HepG2 (cell line): ENCODE results near the gene CALU. TPM values are rescaled to one million over a fixed set of nuclear protein-coding genes. Genes with fewer than 3 reads are reported as not detected.

ENCODE experiments used
- ATAC-seq: fragments of 200-7000 bp; cut with Tn5 transposase; 3 replicates; pipeline ENCODE4 v1.9.1; 2020; ENCODE audit warnings: mild to moderate bottlenecking, moderate library complexity
- BruUV-seq: library from RNA; stranded (reverse); fragments of 400-500 nt; replicated peaks from 2 replicates; lab custom pipeline; 2021; lab: Mats Ljungman, UMichigan
- CTCF ChIA-PET: fragments of 300-600 bp; formaldehyde crosslinking; extraction: SDS; loops from one replicate; lab custom pipeline; 2021; ENCODE audit warnings: low total read pairs, inconsistent platforms, low intra/inter-chr PET ratio; lab: Yijun Ruan, JAX
- POLR2A ChIA-PET: fragments of 350-600 bp; sonication (Branson Sonifier 250); formaldehyde crosslinking; loops from one replicate; lab custom pipeline; 2020; ENCODE audit warnings: antibody characterized with exemption, inconsistent platforms; lab: Yijun Ruan, JAX
- DNase-seq: peaks from one replicate; pipeline ENCODE4 v3.0.0-alpha.2; 2015; ENCODE audit warnings: low spot score
- FAIRE-seq: peaks from 3 replicates; lab custom pipeline; 2011; peaks lifted over from hg19 to GRCh38; lab: Jason Lieb, UNC
- H2AFZ ChIP-seq: one replicate; pipeline ENCODE4 v1.6.1; 2011; ENCODE audit warnings: low read length, inconsistent platforms
- H3K27ac ChIP-seq: fragments of 300-600 bp; 3 replicates; pipeline ENCODE4 v1.8.0; 2011; ENCODE audit warnings: mixed run types, mild to moderate bottlenecking, mixed read lengths, low read length, inconsistent platforms; ENCODE audit not compliant: insufficient read depth; ENCODE audit errors: extremely low read length
- H3K27me3 ChIP-seq, 2 experiments: fragments of 200-600 bp in 1 of 2; 2 replicates in 1 of 2; 3 replicates in 1 of 2; pipeline versions ENCODE4 v1.6.0 to v1.8.0; 2011; ENCODE audit warnings: low read length in 2 of 2, mild to moderate bottlenecking in 2 of 2, moderate library complexity in 2 of 2, inconsistent platforms in 1 of 2; ENCODE audit not compliant: insufficient read depth in 2 of 2, control insufficient read depth in 1 of 2
- H3K36me3 ChIP-seq, 2 experiments: fragments of 200-600 bp in 1 of 2; replicated peaks in 1 of 2; 2 replicates in 1 of 2; 3 replicates in 1 of 2; pipeline versions ENCODE4 v1.5.1 to v1.8.0; 2011; ENCODE audit warnings: low read length in 2 of 2, inconsistent platforms in 1 of 2; ENCODE audit not compliant: insufficient read depth in 2 of 2, control insufficient read depth in 1 of 2
- H3K4me1 ChIP-seq: 2 replicates; pipeline ENCODE4 v1.5.1; 2012; ENCODE audit warnings: low read length, inconsistent platforms; ENCODE audit not compliant: insufficient read depth
- H3K4me2 ChIP-seq: 2 replicates; pipeline ENCODE4 v1.6.0; 2011; ENCODE audit warnings: low read depth, low read length, inconsistent platforms
- H3K4me3 ChIP-seq, 3 experiments: fragments of 200-600 bp in 1 of 3; sonication (generic), shearing (Covaris generic) in 1 of 3; replicated peaks in 1 of 3; 2 replicates each; pipeline ENCODE4 v1.5.1; 2011 to 2016; ENCODE audit warnings: low read length in 3 of 3, inconsistent platforms in 2 of 3, low read depth in 2 of 3, mild to moderate bottlenecking in 2 of 3, control low read depth in 1 of 3, mixed read lengths in 1 of 3; ENCODE audit not compliant: insufficient read depth in 1 of 3
- H3K79me2 ChIP-seq: one replicate; pipeline ENCODE4 v1.6.1; 2011; ENCODE audit warnings: low read length, inconsistent platforms; ENCODE audit not compliant: insufficient read depth
- H3K9ac ChIP-seq: 2 replicates; pipeline ENCODE4 v1.6.0; 2011; ENCODE audit warnings: mild to moderate bottlenecking, low read depth, low read length, inconsistent platforms; ENCODE audit not compliant: insufficient read depth
- H3K9me3 ChIP-seq: 2 replicates; pipeline ENCODE4 v1.5.1; 2012; ENCODE audit warnings: mild to moderate bottlenecking, low read length
- H4K20me1 ChIP-seq: 2 replicates; pipeline ENCODE4 v1.6.0; 2011; ENCODE audit warnings: inconsistent platforms, mild to moderate bottlenecking, low read length, moderate library complexity; ENCODE audit not compliant: insufficient read depth
- ADNP ChIP-seq: sonication (generic); formaldehyde crosslinking; IDR thresholded peaks from 2 replicates; pipeline ENCODE4 v1.4.0; 2020; ENCODE audit warnings: missing genetic modification reagents
- CBX1 ChIP-seq: IDR thresholded peaks from one replicate; pipeline ENCODE4 v1.6.1; 2016; ENCODE audit warnings: antibody characterized with exemption, low read depth
- HMG20B ChIP-seq: conservative IDR thresholded peaks from 2 replicates; pipeline ENCODE4 v1.6.1; 2016; ENCODE audit warnings: missing genetic modification reagents, missing compliant biosample characterization
- MAFF ChIP-seq: IDR thresholded peaks from 2 replicates; pipeline ENCODE4 v1.6.1; 2011; ENCODE audit warnings: low read depth, low read length, improper control_type of control experiment
- MAFK ChIP-seq, 2 experiments: IDR thresholded peaks in 1 of 2; conservative IDR thresholded peaks in 1 of 2; 2 replicates each; pipeline ENCODE4 v1.6.1; 2011; ENCODE audit warnings: improper control_type of control experiment in 2 of 2, low read length in 2 of 2
- NCOR1 ChIP-seq: fragments of 200-600 bp; sonication (generic); IDR thresholded peaks from 2 replicates; pipeline ENCODE4 v1.7.0; 2017; ENCODE audit warnings: antibody characterized with exemption, low read length, borderline replicate concordance
- NKX3-1 ChIP-seq: sonication (generic); formaldehyde crosslinking; IDR thresholded peaks from 2 replicates; pipeline ENCODE4 v1.5.0; 2020; ENCODE audit warnings: missing genetic modification reagents
- POLR2AphosphoS2 ChIP-seq: IDR thresholded peaks from 2 replicates; pipeline ENCODE4 v1.6.1; 2011; ENCODE audit warnings: low read depth, low read length, improper control_type of control experiment
- YY1 ChIP-seq: IDR thresholded peaks from 2 replicates; pipeline ENCODE4 v1.6.1; 2011; ENCODE audit warnings: low read length, low read depth, moderate library complexity, mild to moderate bottlenecking; ENCODE audit not compliant: insufficient read depth, insufficient replicate concordance
- ZNF232 ChIP-seq: sonication (generic); formaldehyde crosslinking; IDR thresholded peaks from 2 replicates; pipeline ENCODE4 v1.4.0; 2020; ENCODE audit warnings: missing genetic modification reagents, borderline replicate concordance
- ZNF589 ChIP-seq: sonication (generic); formaldehyde crosslinking; conservative IDR thresholded peaks from 2 replicates; pipeline ENCODE4 v1.8.0; 2022; ENCODE audit warnings: mild to moderate bottlenecking, moderate library complexity, missing genetic modification reagents
- WGBS: methylation state at CpG from one replicate; pipeline ENCODE4 v1.1.6; 2017; ENCODE audit warnings: low lambda C conversion rate; 5-methylcytosine and 5-hydroxymethylcytosine counted together
- in situ Hi-C: cut with HindIII; loops from 2 replicates; pipeline ENCODE4 v1.10.0; 2017; ENCODE audit warnings: low pct_unique_long_range_greater_than_20kb; ENCODE audit not compliant: extremely low pct_ligation_motif_present
- intact Hi-C: fragments of 100-400 bp; cut with micrococcal nuclease; formaldehyde crosslinking; loops from one replicate; pipeline ENCODE4 v1.10.0; 2022; ENCODE audit not compliant: unreplicated experiment
- polyA plus RNA-seq, 8 experiments: library from polyadenylated mRNA; depleted of rRNA in 3 of 8; stranded (reverse) in 7 of 8; unstranded in 1 of 8; fragments of >200 nt; fragmentation: Illumina TruSeq in 4 of 8; extraction: Trizol in 4 of 8; gene quantifications; 2 replicates each; pipeline versions ENCODE4 v1.2.1 to v1.2.3, GENCODE V29; 2011 to 2016; ENCODE audit warnings: low read depth in 4 of 8, missing spikeins in 1 of 8, mixed read lengths in 1 of 8; ENCODE audit not compliant: insufficient read depth in 1 of 8
- total RNA-seq, 5 experiments: library from RNA; depleted of rRNA; stranded (reverse); fragments of >200 nt; fragmentation: Illumina TruSeq; extraction: Trizol; gene quantifications; 2 replicates each; pipeline ENCODE4 v1.2.3, GENCODE V29; 2016; ENCODE audit warnings: low read depth in 1 of 5

Gene CALU
- total and polyA plus RNA-seq, 2 of the 13 experiments (the other 11 are each of a cell fraction or from before 2014, with no cell fraction given), result 198 to 252 TPM

DNA sequence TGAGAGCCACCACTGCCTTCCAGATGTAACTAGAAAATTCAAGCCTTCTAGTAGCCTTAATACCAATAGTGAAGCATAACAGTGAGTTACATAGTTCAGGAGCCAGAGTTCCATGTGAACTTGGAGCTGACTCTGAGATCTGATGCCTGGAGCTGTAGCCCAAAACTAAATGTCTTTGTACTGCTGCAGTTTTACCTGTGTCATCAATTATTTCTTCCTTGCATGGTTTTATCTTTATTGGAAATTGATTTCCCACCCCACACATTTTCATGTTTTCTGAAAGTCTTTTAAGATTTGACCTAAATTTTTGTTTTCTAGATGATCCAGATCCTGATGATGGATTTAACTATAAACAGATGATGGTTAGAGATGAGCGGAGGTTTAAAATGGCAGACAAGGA, 19.4 kb downstream of the CALU start:
- Histone ChIP-seq H3K27ac (no peak overlapping the region), H3K36me3 (peaks cover 10 to 80% of the 10 kb centered on the region in 2 experiments), H3K9me3 (no peaks in the 10 kb centered on the region), H3K4me2 (no peak overlapping the region), H4K20me1 (peaks cover 6% of the 10 kb centered on the region; the same call in 1 of the 2 replicates), H3K27me3 (no peaks in the 10 kb centered on the region), H3K9ac (no peak overlapping the region), H2AFZ (no peak overlapping the region), H3K4me3 (no peak overlapping the region), H3K79me2 (peaks cover 10% of the 10 kb centered on the region), H3K4me1 (no peaks in the 10 kb centered on the region)
- DNase-seq (no peak), ATAC-seq (no peak), FAIRE-seq (no peak)
- no TSS peak for BruUV-seq
- ChIA-PET POLR2A (no interaction called here), CTCF (no interaction called here)
- in situ Hi-C loops (no loop called here), intact Hi-C loops (no loop called here)
- 97% methylated on average over 1 of the region's 1 CpG for WGBS
- TF ChIP-seq MAFF (peak; percentile 64), MAFK (conservative IDR thresholded peaks at IDR 0.05 in 1 of 2, IDR thresholded peaks at IDR 0.05 in 1 of 2; ENCODE audit: low read length in 2 of 2) (peak; percentile 69 to 78), YY1 (no peak), ZNF589 (CRISPR knock-in tag) (no peak), NKX3-1 (CRISPR knock-in tag) (no peak), CBX1 (no peak), HMG20B (CRISPR knock-in tag) (no peak), NCOR1 (no peak), ZNF232 (CRISPR knock-in tag) (no peak)

DNA sequence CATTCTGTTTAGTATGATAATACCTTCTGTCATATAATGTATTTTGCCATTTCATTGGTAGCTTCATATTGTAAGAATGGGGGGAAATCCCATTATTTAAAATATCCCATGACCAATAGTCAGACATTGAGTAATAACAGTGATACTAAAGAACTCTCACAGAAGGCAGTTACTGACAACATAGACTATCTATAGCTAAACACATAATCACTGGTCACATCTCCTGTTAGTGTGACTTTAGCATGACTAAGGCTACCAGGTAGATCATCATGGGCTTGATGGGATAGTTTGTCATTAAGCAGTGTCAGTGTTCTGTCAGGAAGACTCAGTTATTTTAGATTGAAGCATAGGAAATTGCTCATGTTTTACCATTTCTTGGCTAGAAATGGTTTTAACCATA, 20.1 kb downstream of the CALU start:
- Histone ChIP-seq H3K9ac (no peak overlapping the region), H3K27me3 (no peaks in the 10 kb centered on the region), H3K27ac (no peak overlapping the region), H3K4me2 (no peak overlapping the region), H3K9me3 (no peaks in the 10 kb centered on the region), H3K79me2 (peaks cover 7% of the 10 kb centered on the region), H3K4me3 (no peak overlapping the region), H2AFZ (no peak overlapping the region), H3K4me1 (no peaks in the 10 kb centered on the region), H3K36me3 (peaks cover 12 to 80% of the 10 kb centered on the region in 2 experiments), H4K20me1 (peaks cover 6% of the 10 kb centered on the region; the same call in 1 of the 2 replicates)
- ChIA-PET CTCF (no interaction called here), POLR2A (no interaction called here)
- TF ChIP-seq POLR2AphosphoS2 (peak; percentile 59; the same call in 1 of the 2 replicates), ADNP (CRISPR knock-in tag) (no peak)
- in situ Hi-C loops (no loop called here), intact Hi-C loops (no loop called here)
- BruUV-seq, result no TSS peak
- ATAC-seq (no peak), FAIRE-seq (no peak), DNase-seq (no peak)
